Ascending aorta (tissue), 2 donors: Measurements from ENCODE around the gene GALNT9. TPM values are rescaled to one million over a fixed set of nuclear protein-coding genes. Genes with fewer than 3 reads are reported as not detected.

Experiments
- DNase-seq, 2 donors: peaks; one replicate each; pipeline ENCODE4 v3.0.0-alpha.2; 2019; ENCODE audit warnings: low spot score in 2 of 2
- H3K27ac ChIP-seq, 2 donors: fragments of 200-600 bp; sonication (generic); one replicate each; pipeline ENCODE4 v1.5.1; 2016 to 2017; ENCODE audit warnings: mild to moderate bottlenecking in 1 of 2
- H3K27me3 ChIP-seq: fragments of 200-600 bp; sonication (generic); one replicate; pipeline ENCODE4 v1.5.1; 2017
- H3K36me3 ChIP-seq, 2 donors: fragments of 200-600 bp; sonication (generic); one replicate each; pipeline ENCODE4 v1.5.1; 2016
- H3K4me1 ChIP-seq, 2 donors: fragments of 200-600 bp; sonication (generic); one replicate each; pipeline ENCODE4 v1.5.1; 2016 to 2017; ENCODE audit warnings: mild to moderate bottlenecking in 1 of 2
- H3K4me3 ChIP-seq, 2 donors: fragments of 200-600 bp; sonication (generic); one replicate each; pipeline ENCODE4 v1.5.1; 2016 to 2017; ENCODE audit warnings: mild to moderate bottlenecking in 1 of 2
- H3K9me3 ChIP-seq, 2 donors: fragments of 200-600 bp; sonication (generic); one replicate each; pipeline ENCODE4 v1.5.1; 2016
- intact Hi-C: fragments of 100-400 bp; cut with DNase I; formaldehyde crosslinking; loops from one replicate; pipeline ENCODE4 v1.15.1; 2023
- total RNA-seq: library from RNA; depleted of rRNA; stranded (reverse); fragments of >200 nt; gene quantifications from one replicate; pipeline ENCODE4 v1.1.0, GENCODE V29; 2016
- TF ChIP-seq, protein P1 (sequence below), 3 experiments: fragments of 200-600 bp in 2 of 3; fragments of 450-650 bp in 1 of 3; sonication (generic) in 2 of 3; IDR thresholded peaks; one replicate each; pipeline ENCODE4 v1.5.1; 2016 to 2019; ENCODE audit warnings: antibody characterized with exemption in 3 of 3, mild to moderate bottlenecking in 1 of 3, moderate library complexity in 1 of 3

The GALNT9 gene
- total RNA-seq, 1 donor from 2014 or later, result not detected

DNA sequence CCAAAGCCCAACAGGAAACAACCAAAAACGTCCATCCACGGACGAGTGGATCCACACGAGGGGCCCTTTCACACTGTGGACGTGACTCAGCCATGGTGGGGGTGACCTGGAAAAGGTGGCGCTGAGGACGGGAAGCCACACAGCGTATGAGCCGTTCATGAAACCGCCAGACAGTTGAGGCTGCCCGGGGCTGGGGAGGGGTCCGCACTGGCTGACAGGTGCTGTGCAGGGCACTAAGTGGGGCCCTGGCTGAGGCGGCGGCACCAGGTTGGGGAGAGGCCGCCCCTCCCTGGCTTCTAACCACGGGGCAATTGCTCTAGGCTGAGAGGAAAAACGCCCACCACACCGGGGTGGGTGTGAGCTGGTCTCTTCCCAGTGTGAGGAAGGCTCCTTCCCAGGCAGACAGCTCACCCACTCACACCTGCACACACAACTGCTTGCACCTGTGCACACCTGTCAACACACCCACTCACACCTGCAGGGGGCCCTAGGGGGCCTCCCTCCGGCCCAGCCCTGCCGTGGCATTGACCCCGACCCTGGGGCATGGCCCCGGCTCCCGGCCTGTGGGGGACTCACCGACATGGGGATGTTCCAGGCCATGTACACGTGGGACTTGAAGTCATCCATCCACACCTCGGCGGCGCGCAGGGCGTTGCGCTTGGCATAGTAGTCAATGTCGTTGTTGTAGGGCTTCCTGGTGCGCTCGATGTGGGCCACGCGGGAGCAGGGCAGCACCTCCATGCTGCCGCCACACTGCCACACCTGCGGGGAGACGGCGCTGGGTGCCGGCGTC, 126.3 kb downstream of the GALNT9 start:
- TF ChIP-seq, protein P1, sequence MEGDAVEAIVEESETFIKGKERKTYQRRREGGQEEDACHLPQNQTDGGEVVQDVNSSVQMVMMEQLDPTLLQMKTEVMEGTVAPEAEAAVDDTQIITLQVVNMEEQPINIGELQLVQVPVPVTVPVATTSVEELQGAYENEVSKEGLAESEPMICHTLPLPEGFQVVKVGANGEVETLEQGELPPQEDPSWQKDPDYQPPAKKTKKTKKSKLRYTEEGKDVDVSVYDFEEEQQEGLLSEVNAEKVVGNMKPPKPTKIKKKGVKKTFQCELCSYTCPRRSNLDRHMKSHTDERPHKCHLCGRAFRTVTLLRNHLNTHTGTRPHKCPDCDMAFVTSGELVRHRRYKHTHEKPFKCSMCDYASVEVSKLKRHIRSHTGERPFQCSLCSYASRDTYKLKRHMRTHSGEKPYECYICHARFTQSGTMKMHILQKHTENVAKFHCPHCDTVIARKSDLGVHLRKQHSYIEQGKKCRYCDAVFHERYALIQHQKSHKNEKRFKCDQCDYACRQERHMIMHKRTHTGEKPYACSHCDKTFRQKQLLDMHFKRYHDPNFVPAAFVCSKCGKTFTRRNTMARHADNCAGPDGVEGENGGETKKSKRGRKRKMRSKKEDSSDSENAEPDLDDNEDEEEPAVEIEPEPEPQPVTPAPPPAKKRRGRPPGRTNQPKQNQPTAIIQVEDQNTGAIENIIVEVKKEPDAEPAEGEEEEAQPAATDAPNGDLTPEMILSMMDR (IDR thresholded peaks at IDR 0.05), result no peak
- Histone ChIP-seq H3K36me3 (no peaks in the 10 kb centered on the region), H3K27me3 (no peaks in the 10 kb centered on the region), H3K27ac (no peak overlapping the region), H3K9me3 (no peaks in the 10 kb centered on the region), H3K4me3 (no peak overlapping the region), H3K4me1 (peaks cover 2 to 3% of the 10 kb centered on the region in 2 donors)
- intact Hi-C loops, result no loop called here
- DNase-seq, result no peak

- no peaks in the 10 kb centered on the region for H3K9me3 ChIP-seq
- H3K4me3 ChIP-seq, result no peak overlapping the region
- no peak for DNase-seq
- intact Hi-C loops, result no loop called here
- H3K36me3 ChIP-seq, result no peaks in the 10 kb centered on the region
- no peaks in the 10 kb centered on the region for H3K27me3 ChIP-seq
- H3K4me1 ChIP-seq, result peaks cover 2 to 3% of the 10 kb centered on the region in 2 donors
- H3K27ac ChIP-seq, result no peak overlapping the region
- TF ChIP-seq, protein P1 (IDR thresholded peaks at IDR 0.05), result no peak
Observed at GRCh38 chr12:132201391-132202120, 127.8 kb downstream of the GALNT9 start.

- TF ChIP-seq, protein P1 (IDR thresholded peaks at IDR 0.05), result no peak
- Histone ChIP-seq H3K27ac (no peak overlapping the region), H3K4me3 (no peak overlapping the region), H3K36me3 (no peaks in the 10 kb centered on the region), H3K9me3 (no peaks in the 10 kb centered on the region), H3K4me1 (peaks cover 2 to 3% of the 10 kb centered on the region in 2 donors), H3K27me3 (no peaks in the 10 kb centered on the region)
- intact Hi-C loops, result no loop called here
- no peak for DNase-seq
Observed at GRCh38 chr12:132200800-132201199, 128.6 kb downstream of the GALNT9 start.

- Histone ChIP-seq H3K36me3 (no peaks in the 10 kb centered on the region), H3K27me3 (no peaks in the 10 kb centered on the region), H3K9me3 (no peaks in the 10 kb centered on the region), H3K4me3 (no peak overlapping the region), H3K4me1 (peaks cover 0 to under 1% of the 10 kb centered on the region in 2 donors), H3K27ac (no peak overlapping the region)
- TF ChIP-seq, protein P1 (IDR thresholded peaks at IDR 0.05), result no peak
- DNase-seq, result no peak
- intact Hi-C loops, result no loop called here
Observed at GRCh38 chr12:132199526-132200319, 129.7 kb downstream of the GALNT9 start.

DNA sequence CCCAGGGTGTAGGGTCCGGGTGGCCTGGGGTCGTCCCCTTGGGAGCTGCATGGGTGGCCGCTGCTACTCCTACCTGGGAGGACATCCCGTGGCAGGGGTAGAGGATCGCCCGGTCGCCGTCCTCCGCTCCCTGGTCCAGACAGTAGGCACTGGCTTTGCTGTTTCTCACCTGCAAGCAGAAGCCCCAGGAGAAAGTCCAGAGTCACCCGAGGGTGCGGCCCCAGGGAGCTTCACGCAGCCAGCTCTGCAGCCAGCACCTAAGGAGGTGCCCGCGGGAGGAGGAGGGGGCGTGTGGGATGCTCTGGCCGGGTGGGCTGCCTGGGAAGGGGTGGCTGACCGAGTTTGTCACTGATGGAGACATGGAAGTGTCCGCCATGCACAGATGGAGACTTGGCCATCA, 130.3 kb downstream of the GALNT9 start:
- no peak overlapping the region for H3K4me3 ChIP-seq
- DNase-seq, result no peak
- intact Hi-C loops, result no loop called here
- H3K27ac ChIP-seq, result no peak overlapping the region
- peaks cover 0 to 2% of the 10 kb centered on the region in 2 donors for H3K9me3 ChIP-seq
- H3K36me3 ChIP-seq, result no peaks in the 10 kb centered on the region
- H3K4me1 ChIP-seq, result no peaks in the 10 kb centered on the region
- H3K27me3 ChIP-seq, result no peaks in the 10 kb centered on the region
- TF ChIP-seq, protein P1 (IDR thresholded peaks at IDR 0.05), result no peak
